ENCODE results near the gene RNH1. TPM values are rescaled to one million over a fixed set of nuclear protein-coding genes. Genes with fewer than 3 reads are reported as not detected.

The RNH1 gene
- polyA plus RNA-seq, 1 of the 3 experiments (the other 2 are of a cell fraction), result 147 TPM

- no peak overlapping the region for H3K4me3 ChIP-seq (ENCODE audit: low read depth in 2 of 2, low read length in 1 of 2)
- ChIA-PET CTCF (interaction anchor here (1.4 kb wide), 1 partner anchor 9 kb away, joined by 3 read pairs; no protein-coding TSS in a partner anchor), POLR2A (interaction anchor here (1.6 kb wide), 1 partner anchor 9 kb away, joined by 4 read pairs; the partner anchor contains the start of gene RNH1)
- H3K27ac ChIP-seq (ENCODE audit: low read depth in 2 of 2, low read length in 1 of 2), result no peak overlapping the region; a peak in 1 of 4 replicates
- no peaks in the 10 kb centered on the region for H3K9me2 ChIP-seq
- no peaks in the 10 kb centered on the region for H3K9me3 ChIP-seq
- H3K9ac ChIP-seq, result no peak overlapping the region
- no peak for DNase-seq
- H2AFZ ChIP-seq (ENCODE audit: low read depth), result no peak overlapping the region
- TF ChIP-seq RXRA (IDR thresholded peaks at IDR 0.05; ENCODE audit: borderline replicate concordance, low read depth) (no peak), GABPA (IDR thresholded peaks at IDR 0.05; ENCODE audit: low read depth) (no peak), PBX3 (IDR thresholded peaks at IDR 0.05) (no peak), FOXJ3 (CRISPR knock-in tag; IDR thresholded peaks at IDR 0.05) (no peak), POLR2AphosphoS5 (IDR thresholded peaks at IDR 0.05; ENCODE audit: low read depth, low read length) (no peak), TEAD4 (IDR thresholded peaks at IDR 0.05; ENCODE audit: borderline replicate concordance, insufficient read depth) (no peak), SMC3 (IDR thresholded peaks at IDR 0.05; ENCODE audit: low read depth, low read length) (no peak), CHD2 (IDR thresholded peaks at IDR 0.05; ENCODE audit: low read length, partially characterized antibody) (no peak), USF1 (IDR thresholded peaks at IDR 0.05; ENCODE audit: borderline replicate concordance, low read depth) (no peak), EZH2phosphoT487 (IDR thresholded peaks at IDR 0.05; ENCODE audit: borderline replicate concordance, low read depth) (no peak), GATA2 (CRISPR knock-in tag; IDR thresholded peaks at IDR 0.05) (no peak), NFIC (IDR thresholded peaks at IDR 0.05; ENCODE audit: borderline replicate concordance) (no peak), FOXM1 (IDR thresholded peaks at IDR 0.05; ENCODE audit: low read depth) (no peak), REST (IDR thresholded peaks at IDR 0.05; ENCODE audit: low read depth, low read length) (no peak), SIN3A (IDR thresholded peaks at IDR 0.05; ENCODE audit: borderline replicate concordance, low read depth, low read length) (no peak), MXI1 (IDR thresholded peaks at IDR 0.05; ENCODE audit: low read depth, low read length) (no peak), TAF1 (IDR thresholded peaks at IDR 0.05; ENCODE audit: borderline replicate concordance, low read depth, low read length) (no peak), TCF12 (IDR thresholded peaks at IDR 0.05) (no peak), MAX (IDR thresholded peaks at IDR 0.05; ENCODE audit: low read depth) (no peak)
- 97% methylated on average over 29 of the region's 31 CpGs for WGBS (ENCODE audit: low lambda C conversion rate)
- no peaks in the 10 kb centered on the region for H3K27me3 ChIP-seq (ENCODE audit: insufficient read depth)
- H3K79me2 ChIP-seq (ENCODE audit: insufficient read depth), result peaks cover 13% of the 10 kb centered on the region; the same call in 1 of the 2 replicates
- peaks cover 5% of the 10 kb centered on the region for H3F3A ChIP-seq (replicated peaks; ENCODE audit: insufficient read depth)
- 0 out of 2 replicates have a peak, but pooled peaks cover 6% of the 10 kb centered on the region for H4K20me1 ChIP-seq (ENCODE audit: insufficient read depth)
- H3K4me2 ChIP-seq, result no peak overlapping the region
- peaks cover 16 to 75% of the 10 kb centered on the region in 2 experiments for H3K36me3 ChIP-seq (replicated peaks in 1 of 2; ENCODE audit: control insufficient read depth in 1 of 2, insufficient read depth in 2 of 2, low read length in 1 of 2)
- no peaks in the 10 kb centered on the region; a peak in 1 of 4 replicates for H3K4me1 ChIP-seq (ENCODE audit: control insufficient read depth in 1 of 2, insufficient read depth in 2 of 2, low read depth in 1 of 2, low read length in 1 of 2)
Measured at GRCh38 chr11:497565-498296, 9.3 kb downstream of the RNH1 start.

Data from SK-N-SH (cell line).